HG03097 (cell line): Measurements from ENCODE around the gene EEF2.
"Not testable (repeated sequence)": the region's sequence is repeated elsewhere in the genome, so short reads cannot be mapped to it uniquely, and the experiment has no call there.

ENCODE experiments used
- ATAC-seq: cut with Tn5 transposase; IDR thresholded peaks from one replicate; pipeline ENCODE4 v1.9.1; 2021; ENCODE audit not compliant: unreplicated experiment, low FRiP score

The EEF2 gene

GRCh38 chr19:3950871-3951861 is 34.1 kb downstream of the EEF2 start:
- no peak for ATAC-seq

- ATAC-seq, result no peak
Measured at GRCh38 chr19:3949997-3950859, 35.0 kb downstream of the EEF2 start.

GRCh38 chr19:3949294-3949693 is 36.0 kb downstream of the EEF2 start:
- ATAC-seq, result no peak

DNA sequence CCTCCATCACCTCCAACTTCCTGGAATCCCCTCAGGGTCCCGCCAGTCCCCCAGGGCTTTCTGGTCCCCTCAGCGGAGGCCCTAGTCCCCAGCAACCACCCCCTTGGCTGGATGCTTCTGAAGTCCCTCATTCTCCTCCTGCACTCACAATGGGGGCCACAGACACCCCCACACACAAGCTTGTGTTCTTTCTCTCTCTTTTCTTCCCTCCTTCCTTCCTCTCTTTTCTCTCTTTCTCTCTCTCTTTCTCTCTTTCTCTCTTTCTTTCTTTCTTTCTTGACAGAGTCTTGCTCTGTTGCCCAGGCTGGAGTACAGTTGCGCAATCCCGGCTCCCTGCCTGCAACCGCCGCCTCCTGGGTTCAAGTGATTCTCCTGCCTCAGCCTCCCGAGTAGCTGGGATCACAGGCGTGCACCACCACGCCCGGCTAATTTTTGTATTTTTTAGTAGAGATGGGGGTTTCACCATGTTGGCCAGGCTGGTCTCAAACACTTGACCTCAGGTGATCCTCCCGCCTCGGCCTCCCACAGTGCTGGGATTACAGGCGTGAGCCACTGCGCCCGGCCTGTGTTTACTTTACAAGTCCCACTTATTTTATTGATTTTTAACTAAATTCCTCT is 37.8 kb downstream of the EEF2 start:
- ATAC-seq, result not testable (repeated sequence)

- ATAC-seq, result no peak
Measured at GRCh38 chr19:3945838-3946237, 39.4 kb downstream of the EEF2 start.

GRCh38 chr19:3944018-3944721 is 41.1 kb downstream of the EEF2 start:
- ATAC-seq, result no peak

- no peak for ATAC-seq
Measured at GRCh38 chr19:3942790-3943409, 42.4 kb downstream of the EEF2 start.

DNA sequence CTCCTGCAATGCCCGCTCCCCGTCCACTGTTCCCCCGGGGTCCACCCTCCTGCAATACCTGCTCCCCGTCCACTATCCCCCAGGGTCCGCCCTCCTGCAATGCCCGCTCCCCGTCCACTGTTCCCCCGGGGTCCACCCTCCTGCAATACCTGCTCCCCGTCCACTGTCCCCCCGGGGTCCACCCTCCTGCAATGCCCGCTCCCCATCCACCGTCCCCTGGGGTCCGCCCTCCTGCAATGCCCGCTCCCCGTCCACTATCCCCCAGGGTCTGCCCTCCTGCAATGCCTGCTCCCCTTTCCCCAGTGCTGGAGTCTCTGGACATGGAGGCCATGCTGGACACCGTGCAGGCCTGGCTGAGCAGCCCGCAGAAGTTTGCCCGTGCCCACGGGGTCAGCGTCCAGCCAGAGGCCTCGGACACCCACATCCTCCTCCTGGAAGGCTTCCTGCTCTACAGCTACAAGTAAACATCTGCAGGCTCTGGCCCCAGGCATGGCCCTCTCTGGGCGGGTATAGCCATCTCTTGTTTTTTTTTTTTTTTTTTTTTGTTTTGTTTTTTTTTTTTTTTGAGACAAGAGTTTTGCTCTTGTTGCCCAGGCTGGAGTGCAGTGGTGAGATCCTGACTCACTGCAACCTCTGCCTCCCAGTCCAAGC is 46.8 kb downstream of the EEF2 start:
- not testable (repeated sequence) for ATAC-seq

DNA sequence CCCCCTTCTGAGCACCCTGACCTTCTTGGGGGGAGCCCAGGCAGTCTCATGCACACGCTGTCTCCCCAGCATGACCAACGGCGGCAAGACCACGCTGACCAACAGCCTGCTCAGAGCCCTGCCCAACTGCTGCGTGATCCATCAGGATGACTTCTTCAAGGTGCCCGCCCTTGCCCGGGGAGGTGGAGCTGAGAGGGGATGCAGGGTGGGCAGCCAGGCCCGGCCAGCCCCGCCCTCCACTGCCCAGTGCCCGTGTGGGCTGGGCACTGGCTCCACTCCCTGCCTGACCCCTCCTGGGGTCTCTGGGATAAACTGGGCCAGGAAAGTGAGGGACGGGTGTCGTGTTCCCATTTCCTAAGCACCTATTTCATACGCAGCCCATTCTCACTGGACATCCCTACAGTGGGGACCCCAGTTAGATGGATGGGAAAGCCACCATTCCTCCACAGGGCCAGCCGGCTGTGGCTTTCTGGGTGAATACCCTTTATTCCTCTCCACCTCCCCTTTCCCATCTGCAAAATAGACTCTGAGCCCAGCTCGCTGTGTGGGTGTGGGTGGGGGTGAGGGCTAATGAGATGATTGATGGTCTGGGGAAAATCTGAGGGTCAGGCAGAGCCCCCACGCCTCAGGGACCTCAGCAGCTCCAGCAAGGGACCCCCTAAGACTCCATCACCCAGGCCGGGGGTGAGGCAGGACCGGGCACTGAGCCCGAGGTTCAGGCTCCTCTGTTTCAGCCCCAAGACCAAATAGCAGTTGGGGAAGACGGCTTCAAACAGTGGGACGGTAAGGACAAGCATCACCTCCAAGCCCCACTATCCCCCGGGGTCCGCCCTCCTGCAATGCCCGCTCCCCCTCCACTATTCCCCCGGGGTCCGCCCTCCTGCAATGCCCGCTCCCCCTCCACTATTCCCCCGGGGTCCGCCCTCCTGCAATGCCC is 48.5 kb downstream of the EEF2 start:
- no peak for ATAC-seq

- no peak for ATAC-seq
Measured at GRCh38 chr19:3932931-3933810, 52.1 kb downstream of the EEF2 start, which contains the start of gene NMRK2. Gene NMRK2 (plus strand): TSS chr19:3933069. CDS start chr19:3933672, 603 bp downstream.

DNA sequence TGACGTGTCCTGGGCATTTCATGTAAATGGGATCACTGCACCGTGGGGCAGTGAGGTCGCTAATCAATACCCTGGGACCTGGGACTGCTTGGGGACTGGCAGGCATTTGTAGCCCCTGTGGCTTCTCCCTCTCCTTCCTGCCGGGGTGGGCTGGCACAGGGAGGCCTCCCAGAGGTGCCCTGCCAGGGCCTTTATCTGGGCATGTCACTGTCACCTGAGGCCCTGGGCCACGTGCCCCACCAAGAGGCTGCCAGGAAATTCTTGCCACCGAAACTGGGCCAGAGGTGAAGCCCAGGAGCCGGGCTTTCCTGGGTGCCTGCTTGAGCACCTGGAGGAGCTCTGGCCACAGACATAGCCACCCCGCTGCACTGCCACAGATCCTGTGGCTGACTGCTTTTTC is 54.2 kb downstream of the EEF2 start:
- no peak for ATAC-seq
